OCI-LY7 (cell line): ENCODE results near the gene ICAM1.

ENCODE experiments used
- EZH2phosphoT487 ChIP-seq: fragments of 200-600 bp; sonication (generic); IDR thresholded peaks from 2 replicates; pipeline ENCODE4 v1.6.1; 2018; ENCODE audit warnings: low read depth, borderline replicate concordance, mild to moderate bottlenecking, mixed run types, antibody characterized with exemption, low read length, moderate library complexity, mixed read lengths
- TF ChIP-seq, protein P1 (sequence below): fragments of 200-600 bp; sonication (generic); conservative IDR thresholded peaks from 2 replicates; pipeline ENCODE4 v1.5.1; 2014; ENCODE audit warnings: mild to moderate bottlenecking, antibody characterized with exemption, low read length, moderate library complexity, mixed read lengths

DNA sequence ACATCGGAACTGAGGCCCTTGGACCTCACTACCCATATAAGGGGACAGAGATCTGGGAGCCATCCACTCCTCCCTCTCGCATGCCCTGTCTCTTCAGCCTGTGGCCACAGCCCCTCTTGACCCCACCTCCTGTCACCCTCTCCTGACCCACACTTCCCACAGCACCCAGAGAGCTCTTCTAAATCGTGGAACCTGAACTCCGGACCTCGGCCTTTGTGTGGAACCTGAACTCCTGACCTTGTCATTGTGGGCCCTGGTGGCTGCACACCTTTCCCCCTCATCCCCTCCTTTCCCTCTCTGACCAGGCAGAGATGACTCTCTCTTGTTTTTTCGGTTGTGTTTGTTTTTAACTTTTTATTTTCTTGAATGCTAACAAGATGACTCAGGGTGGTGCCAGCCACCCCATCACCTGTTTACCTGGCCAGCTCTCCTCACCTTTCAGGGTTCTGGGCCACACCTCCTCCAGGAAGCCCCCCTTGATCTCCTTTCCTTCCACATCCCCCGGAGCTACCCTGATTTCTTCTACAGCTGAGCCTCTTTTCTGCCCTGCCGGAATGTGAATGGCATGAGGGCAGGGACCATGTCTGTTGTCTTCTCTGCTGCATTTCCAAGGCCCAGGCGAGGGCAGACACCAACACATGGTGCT, 13.8 kb upstream of the ICAM1 start:
- TF ChIP-seq, protein P1, sequence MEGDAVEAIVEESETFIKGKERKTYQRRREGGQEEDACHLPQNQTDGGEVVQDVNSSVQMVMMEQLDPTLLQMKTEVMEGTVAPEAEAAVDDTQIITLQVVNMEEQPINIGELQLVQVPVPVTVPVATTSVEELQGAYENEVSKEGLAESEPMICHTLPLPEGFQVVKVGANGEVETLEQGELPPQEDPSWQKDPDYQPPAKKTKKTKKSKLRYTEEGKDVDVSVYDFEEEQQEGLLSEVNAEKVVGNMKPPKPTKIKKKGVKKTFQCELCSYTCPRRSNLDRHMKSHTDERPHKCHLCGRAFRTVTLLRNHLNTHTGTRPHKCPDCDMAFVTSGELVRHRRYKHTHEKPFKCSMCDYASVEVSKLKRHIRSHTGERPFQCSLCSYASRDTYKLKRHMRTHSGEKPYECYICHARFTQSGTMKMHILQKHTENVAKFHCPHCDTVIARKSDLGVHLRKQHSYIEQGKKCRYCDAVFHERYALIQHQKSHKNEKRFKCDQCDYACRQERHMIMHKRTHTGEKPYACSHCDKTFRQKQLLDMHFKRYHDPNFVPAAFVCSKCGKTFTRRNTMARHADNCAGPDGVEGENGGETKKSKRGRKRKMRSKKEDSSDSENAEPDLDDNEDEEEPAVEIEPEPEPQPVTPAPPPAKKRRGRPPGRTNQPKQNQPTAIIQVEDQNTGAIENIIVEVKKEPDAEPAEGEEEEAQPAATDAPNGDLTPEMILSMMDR, result no peak
- TF ChIP-seq EZH2phosphoT487, result no peak
